K562 (cell line): ENCODE results near the gene USP19. TPM values are rescaled to one million over a fixed set of nuclear protein-coding genes. Genes with fewer than 3 reads are reported as not detected.

Source experiments
- ATAC-seq: fragments of 200-7000 bp; cut with Tn5 transposase; 3 replicates; pipeline ENCODE4 v1.9.1; 2020; ENCODE audit warnings: moderate library complexity
- BruUV-seq: library from RNA; stranded (reverse); fragments of 400-500 nt; replicated peaks from 2 replicates; lab custom pipeline; 2021; lab: Mats Ljungman, UMichigan
- CTCF ChIA-PET: fragments of 300-600 bp; formaldehyde crosslinking; extraction: SDS; loops from one replicate; lab custom pipeline; 2021; ENCODE audit warnings: low intra/inter-chr PET ratio; lab: Yijun Ruan, JAX
- POLR2A ChIA-PET: fragments of 300-600, 350-650 bp; sonication (Branson Sonifier 250); formaldehyde crosslinking; extraction: SDS; loops from one replicate; lab custom pipeline; 2021; ENCODE audit warnings: antibody characterized with exemption, inconsistent platforms; lab: Yijun Ruan, JAX
- DNase-seq, 4 experiments: peaks; one replicate each; pipeline versions ENCODE4 v3.0.0 to v3.0.0-alpha.2; 2011 to 2018; ENCODE audit warnings: low spot score in 3 of 4, mixed read lengths in 3 of 4; ENCODE audit errors: extremely low read depth in 1 of 4
- FAIRE-seq: peaks from 2 replicates; lab custom pipeline; 2011; peaks lifted over from hg19 to GRCh38; lab: Jason Lieb, UNC
- H2AFZ ChIP-seq: 2 replicates; pipeline ENCODE4 v1.6.0; 2011; ENCODE audit warnings: low read depth, low read length, control low read depth, inconsistent platforms
- H3K27ac ChIP-seq: fragments of 200-600 bp; 3 replicates; pipeline ENCODE4 v1.8.0; 2011; ENCODE audit warnings: low read depth, mild to moderate bottlenecking, control low read depth, inconsistent platforms, low read length, moderate library complexity, mixed read lengths; ENCODE audit errors: extremely low read depth
- H3K27me3 ChIP-seq, 2 experiments: fragments of 300-600 bp in 1 of 2; 2 replicates in 1 of 2; 3 replicates in 1 of 2; pipeline versions ENCODE4 v1.6.0 to v1.8.0; 2011; ENCODE audit warnings: inconsistent platforms in 2 of 2, low read length in 2 of 2, mild to moderate bottlenecking in 1 of 2, mixed read lengths in 1 of 2, moderate library complexity in 1 of 2; ENCODE audit not compliant: control insufficient read depth in 2 of 2, insufficient read depth in 2 of 2
- H3K36me3 ChIP-seq: fragments of 300-600 bp; 3 replicates; pipeline ENCODE4 v1.8.0; 2011; ENCODE audit warnings: mild to moderate bottlenecking, low read length, inconsistent platforms; ENCODE audit not compliant: control insufficient read depth, insufficient read depth
- H3K4me1 ChIP-seq, 2 experiments: fragments of 200-600 bp in 1 of 2; replicated peaks in 1 of 2; 2 replicates in 1 of 2; 3 replicates in 1 of 2; pipeline versions ENCODE4 v1.5.1 to v1.8.0; 2011; ENCODE audit warnings: inconsistent platforms in 2 of 2, low read length in 2 of 2, mild to moderate bottlenecking in 1 of 2, mixed read lengths in 1 of 2, moderate library complexity in 1 of 2; ENCODE audit not compliant: control insufficient read depth in 2 of 2, insufficient read depth in 2 of 2
- H3K4me2 ChIP-seq: 2 replicates; pipeline ENCODE4 v1.6.1; 2011; ENCODE audit warnings: low read length, control low read depth, inconsistent platforms, mixed read lengths; ENCODE audit not compliant: insufficient read depth
- H3K4me3 ChIP-seq: fragments of 200-600 bp; sonication (generic), shearing (Covaris generic); 2 replicates; pipeline ENCODE4 v1.5.1; 2016; ENCODE audit warnings: control low read depth, inconsistent platforms
- H3K79me2 ChIP-seq: fragments of 200-600 bp; 3 replicates; pipeline ENCODE4 v1.8.0; 2011; ENCODE audit warnings: low read length, inconsistent platforms; ENCODE audit not compliant: control insufficient read depth, insufficient read depth
- H3K9ac ChIP-seq, 2 experiments: 2 replicates each; pipeline versions ENCODE4 v1.6.0 to v1.6.1; 2011; ENCODE audit warnings: low read depth in 2 of 2, low read length in 2 of 2, control low read depth in 1 of 2, inconsistent platforms in 1 of 2, mild to moderate bottlenecking in 1 of 2, mixed read lengths in 1 of 2; ENCODE audit not compliant: insufficient read depth in 1 of 2
- H3K9me1 ChIP-seq: one replicate; pipeline ENCODE4 v1.6.0; 2011; ENCODE audit warnings: inconsistent platforms, mild to moderate bottlenecking, low read length, moderate library complexity; ENCODE audit not compliant: control insufficient read depth, insufficient read depth
- H3K9me3 ChIP-seq: replicated peaks from 2 replicates; pipeline ENCODE4 v1.5.1; 2011; ENCODE audit warnings: low read depth, low read length, inconsistent platforms; ENCODE audit not compliant: control insufficient read depth, insufficient read depth
- H4K20me1 ChIP-seq: replicated peaks from 2 replicates; pipeline ENCODE4 v1.6.1; 2011; ENCODE audit warnings: low read length, inconsistent platforms, mixed read lengths; ENCODE audit not compliant: control insufficient read depth, insufficient read depth
- HNRNPLL ChIP-seq: fragments of 200-400 bp; formaldehyde crosslinking; IDR thresholded peaks from 2 replicates; pipeline ENCODE4 v1.6.1; 2017; ENCODE audit warnings: low read length, low read depth, mild to moderate bottlenecking; ENCODE audit not compliant: poor library complexity, severe bottlenecking
- RBFOX2 ChIP-seq: fragments of 200-400 bp; formaldehyde crosslinking; IDR thresholded peaks from 2 replicates; pipeline ENCODE4 v1.6.1; 2017; ENCODE audit warnings: low read depth, mild to moderate bottlenecking, low read length, moderate library complexity
- SIN3B ChIP-seq: fragments of 450-650 bp; IDR thresholded peaks from 2 replicates; pipeline ENCODE4 v1.6.1; 2017; ENCODE audit warnings: low read depth, mild to moderate bottlenecking, moderate library complexity
- TSC22D4 ChIP-seq: fragments of 450-650 bp; IDR thresholded peaks from 2 replicates; pipeline ENCODE4 v1.6.1; 2016; ENCODE audit warnings: missing genetic modification characterization, missing biosample characterization, control low read depth
- WGBS: fragments of 100-300 bp; shearing (Covaris generic); methylation state at CpG from one replicate; pipeline ENCODE4 v1.1.6; 2016; ENCODE audit warnings: low coverage, mixed read lengths; ENCODE audit not compliant: insufficient coverage; ENCODE audit errors: missing lambda C conversion rate; 5-methylcytosine and 5-hydroxymethylcytosine counted together
- in situ Hi-C: fragments of 300-500 bp; cut with MboI; formaldehyde crosslinking; loops from 4 replicates; pipeline ENCODE4 v1.15.0; 2018; ENCODE audit warnings: inconsistent platforms, mixed read lengths
- intact Hi-C: fragments of 100-400 bp; cut with micrococcal nuclease; formaldehyde crosslinking; loops from 2 replicates; pipeline ENCODE4 v1.14.2; 2022
- polyA plus RNA-seq, 8 experiments: library from polyadenylated mRNA; depleted of rRNA in 4 of 8; stranded (reverse) in 5 of 8; unstranded in 3 of 8; fragments of >200 nt; fragmentation: Nextera tagmentation in 2 of 8; fragmentation: Illumina TruSeq in 1 of 8; extraction: Ambion mirVana in 2 of 8; extraction: Trizol in 1 of 8; gene quantifications; 2 replicates each; pipeline versions ENCODE4 v1.2.1 to v1.2.3, GENCODE V29; 2011 to 2014; ENCODE audit warnings: inconsistent platforms in 1 of 8, missing spikeins in 1 of 8
- total RNA-seq, 7 experiments: library from RNA; depleted of rRNA in 6 of 7; stranded (reverse); fragments of >200 nt in 6 of 7; fragmentation: Illumina TruSeq in 2 of 7; extraction: Trizol in 2 of 7; gene quantifications; 2 replicates each; pipeline versions ENCODE4 v1.2.1 to v1.2.3, GENCODE V29; 2011 to 2021; ENCODE audit warnings: low replicate concordance in 1 of 7

The USP19 gene
- total and polyA plus RNA-seq, 9 of the 15 experiments (the other 6 are each of a cell fraction or from before 2014, with no cell fraction given): 0.24 to 65.9 (median 36.9) TPM

DNA sequence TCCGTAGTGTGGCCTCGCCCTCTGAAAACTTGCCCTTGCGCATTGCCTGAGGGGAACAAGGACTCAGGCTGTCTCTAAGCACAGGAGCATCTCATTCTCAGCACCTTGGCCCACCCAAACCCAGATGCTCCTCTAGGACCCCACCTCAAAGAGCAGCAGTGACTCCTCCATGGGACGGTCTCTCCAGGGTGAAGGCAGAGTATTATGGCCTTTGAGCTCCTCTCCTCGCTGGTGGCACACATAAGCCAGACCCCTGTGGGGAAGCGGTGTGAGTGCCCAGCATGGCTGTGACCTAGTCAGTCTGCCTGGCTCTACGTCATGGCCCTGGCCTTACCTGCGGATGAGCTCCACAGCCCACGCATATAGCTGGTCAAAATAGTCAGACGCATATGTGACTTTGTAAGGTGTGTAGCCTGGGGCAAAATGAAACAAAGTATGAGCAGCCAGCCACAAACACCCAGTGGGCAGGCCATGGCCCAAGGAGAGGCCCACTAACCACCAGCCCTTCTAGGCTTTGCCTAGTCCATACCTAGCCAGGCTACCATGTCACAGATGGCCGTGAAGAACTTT is 20.5 kb downstream of the USP19 start:
- H2AFZ ChIP-seq: no peak overlapping the region
- TF ChIP-seq RBFOX2 (peak; percentile 30; the same call in 1 of the 2 replicates), TSC22D4 (no peak), HNRNPLL (no peak), SIN3B (no peak)
- peaks cover 6% of the 10 kb centered on the region for H3K9me1 ChIP-seq
- H3K4me1 ChIP-seq: peaks cover 19 to 33% of the 10 kb centered on the region in 2 experiments; a peak in 4 of 5 replicates
- no TSS peak for BruUV-seq
- H3K36me3 ChIP-seq: peaks cover 70% of the 10 kb centered on the region
- ATAC-seq (no peak), FAIRE-seq (no peak), DNase-seq (no peak)
- POLR2A ChIA-PET: interaction anchor here (0.5 kb wide), 1 partner anchor 326 kb away, joined by 3 read pairs; no protein-coding TSS in a partner anchor
- H3K4me3 ChIP-seq: no peak overlapping the region
- 95% methylated on average over 11 of the region's 11 CpGs for WGBS
- intact Hi-C loops (no loop called here), in situ Hi-C loops (no loop called here)
- CTCF ChIA-PET: no interaction called here
- peaks cover 11% of the 10 kb centered on the region; the same call in 1 of the 2 replicates for H4K20me1 ChIP-seq
- H3K79me2 ChIP-seq: peaks cover 26% of the 10 kb centered on the region
- no peak overlapping the region for H3K9ac ChIP-seq
- H3K27me3 ChIP-seq: no peaks in the 10 kb centered on the region
- no peak overlapping the region for H3K4me2 ChIP-seq
- H3K27ac ChIP-seq: no peak overlapping the region
- no peaks in the 10 kb centered on the region for H3K9me3 ChIP-seq
